ENCODE results near the gene CENPM. TPM values are rescaled to one million over a fixed set of nuclear protein-coding genes. Genes with fewer than 3 reads are reported as not detected.

CENPM gene
- total and polyA plus RNA-seq, 4 donors: 0.17 to 26.3 (median 2.3) TPM

GRCh38 chr22:41992496-41992895, 45.5 kb upstream of the CENPM start:
- no peaks in the 10 kb centered on the region for H3K27me3 ChIP-seq (ENCODE audit: control insufficient read depth in 4 of 4, insufficient read depth in 4 of 4, low read length in 3 of 4)
- H3K36me3 ChIP-seq (ENCODE audit: control insufficient read depth in 4 of 4, insufficient read depth in 3 of 4, low read depth in 1 of 4, low read length in 3 of 4): no peaks in the 10 kb centered on the region
- no peak overlapping the region for H3K27ac ChIP-seq (ENCODE audit: low read depth in 1 of 2, low read length in 2 of 2)
- 94% methylated on average over 5 of the region's 5 CpGs for WGBS
- H3K9ac ChIP-seq (ENCODE audit: low read depth in 1 of 2, low read length in 2 of 2): no peak overlapping the region
- TF ChIP-seq RAD21 (IDR thresholded peaks at IDR 0.05): no peak
- TF ChIP-seq YY1 (IDR thresholded peaks at IDR 0.05): no peak
- TF ChIP-seq ZBTB33 (IDR thresholded peaks at IDR 0.05): no peak
- TF ChIP-seq GABPA (IDR thresholded peaks at IDR 0.05 in 1 of 2, conservative IDR thresholded peaks at IDR 0.05 in 1 of 2): no peak
- no peak for TF ChIP-seq HNF4A (conservative IDR thresholded peaks at IDR 0.05)
- no peak for TF ChIP-seq ATF3 (IDR thresholded peaks at IDR 0.05)
- TF ChIP-seq NR2F2 (IDR thresholded peaks at IDR 0.05): no peak
- no peak overlapping the region for H3K4me3 ChIP-seq (ENCODE audit: low read depth in 1 of 3, low read length in 3 of 3)
- no peaks in the 10 kb centered on the region for H3K4me1 ChIP-seq (ENCODE audit: control insufficient read depth in 4 of 4, insufficient read depth in 4 of 4, low read length in 3 of 4)
- H3K9me3 ChIP-seq (ENCODE audit: control insufficient read depth in 4 of 4, low read length in 3 of 4): no peaks in the 10 kb centered on the region
- no peak for DNase-seq (ENCODE audit: low spot score)

GRCh38 chr22:41991111-41991510, 44.2 kb upstream of the CENPM start:
- DNase-seq (ENCODE audit: low spot score): no peak
- no peaks in the 10 kb centered on the region for H3K36me3 ChIP-seq (ENCODE audit: control insufficient read depth in 4 of 4, insufficient read depth in 3 of 4, low read depth in 1 of 4, low read length in 3 of 4)
- 91% methylated on average over 7 of the region's 7 CpGs for WGBS

More at GRCh38 chr22:41991111-41991510, 44.2 kb upstream of the CENPM start:
- TF ChIP-seq HNF4A (conservative IDR thresholded peaks at IDR 0.05) (no peak), RAD21 (IDR thresholded peaks at IDR 0.05) (no peak), FOXA1 (IDR thresholded peaks at IDR 0.05) (no peak), REST (IDR thresholded peaks at IDR 0.05) (no peak), FOXA2 (IDR thresholded peaks at IDR 0.05) (no peak), TAF1 (conservative IDR thresholded peaks at IDR 0.05) (no peak), MAX (IDR thresholded peaks at IDR 0.05) (no peak), YY1 (IDR thresholded peaks at IDR 0.05) (no peak), ZBTB33 (IDR thresholded peaks at IDR 0.05) (no peak), EGR1 (IDR thresholded peaks at IDR 0.05; ENCODE audit: low read depth in 2 of 2) (no peak), NR2F2 (IDR thresholded peaks at IDR 0.05) (no peak)
- Histone ChIP-seq H3K9ac (ENCODE audit: low read depth in 1 of 2, low read length in 2 of 2) (no peak overlapping the region), H3K4me3 (ENCODE audit: low read depth in 1 of 3, low read length in 3 of 3) (no peak overlapping the region), H3K4me1 (ENCODE audit: control insufficient read depth in 4 of 4, insufficient read depth in 4 of 4, low read length in 3 of 4) (no peaks in the 10 kb centered on the region), H3K27me3 (ENCODE audit: control insufficient read depth in 4 of 4, insufficient read depth in 4 of 4, low read length in 3 of 4) (no peaks in the 10 kb centered on the region), H3K9me3 (ENCODE audit: control insufficient read depth in 4 of 4, low read length in 3 of 4) (no peaks in the 10 kb centered on the region), H3K27ac (ENCODE audit: low read depth in 1 of 2, low read length in 2 of 2) (no peak overlapping the region)
